GM08714 (cell line): ENCODE data around the gene HEPN1.

Experiments
- H3K4me3 ChIP-seq: fragments of 200-500 bp; sonication (Bioruptor generic); 2 replicates; pipeline ENCODE4 v1.5.1; 2014; ENCODE audit warnings: mild to moderate bottlenecking, low read length, inconsistent platforms
- ZNF274 ChIP-seq: IDR thresholded peaks from 2 replicates; pipeline ENCODE4 v1.6.1; 2012; ENCODE audit warnings: mild to moderate bottlenecking, low read depth, low read length

HEPN1 gene

GRCh38 chr11:124878759-124879492 lies 40.1 kb upstream of the HEPN1 start:
- no peak for TF ChIP-seq ZNF274
- no peak overlapping the region for H3K4me3 ChIP-seq

- no peak for TF ChIP-seq ZNF274
- no peak overlapping the region for H3K4me3 ChIP-seq
These were observed 39.4 kb upstream of the HEPN1 start for GRCh38 chr11:124879493-124880289.

GRCh38 chr11:124880290-124880611 lies 38.8 kb upstream of the HEPN1 start:
- H3K4me3 ChIP-seq = no peak overlapping the region
- no peak for TF ChIP-seq ZNF274

GRCh38 chr11:124880958-124881357 lies 38.1 kb upstream of the HEPN1 start:
- TF ChIP-seq ZNF274 = no peak
- H3K4me3 ChIP-seq = no peak overlapping the region

- TF ChIP-seq ZNF274 = no peak
- no peak overlapping the region for H3K4me3 ChIP-seq
These were observed 36.5 kb upstream of the HEPN1 start for GRCh38 chr11:124882339-124883071.

- H3K4me3 ChIP-seq = no peak overlapping the region
- no peak for TF ChIP-seq ZNF274
These were observed 34.7 kb upstream of the HEPN1 start for GRCh38 chr11:124884340-124884739.

GRCh38 chr11:124884869-124885479 lies 34.1 kb upstream of the HEPN1 start:
- no peak for TF ChIP-seq ZNF274
- no peak overlapping the region for H3K4me3 ChIP-seq

GRCh38 chr11:124886476-124886875 lies 32.6 kb upstream of the HEPN1 start:
- TF ChIP-seq ZNF274 = no peak
- H3K4me3 ChIP-seq = no peak overlapping the region

- no peak for TF ChIP-seq ZNF274
- no peak overlapping the region for H3K4me3 ChIP-seq
These were observed 31.9 kb upstream of the HEPN1 start for GRCh38 chr11:124886978-124887666.

- TF ChIP-seq ZNF274 = no peak
- no peak overlapping the region for H3K4me3 ChIP-seq
These were observed 31.4 kb upstream of the HEPN1 start for GRCh38 chr11:124887667-124888013.

GRCh38 chr11:124889191-124890091 lies 29.6 kb upstream of the HEPN1 start:
- no peak for TF ChIP-seq ZNF274
- no peak overlapping the region for H3K4me3 ChIP-seq

GRCh38 chr11:124890151-124890550 lies 28.9 kb upstream of the HEPN1 start:
- TF ChIP-seq ZNF274 = no peak
- H3K4me3 ChIP-seq = no peak overlapping the region
